Measurements from ENCODE around the gene CREB5. TPM values are rescaled to one million over a fixed set of nuclear protein-coding genes. Genes with fewer than 3 reads are reported as not detected.
A peak's percentile ranks its signal among the peaks of the same experiment; 100 is the strongest.

CREB5 gene
- total and polyA plus RNA-seq, 2 of the 8 experiments (the other 6 are each of a cell fraction or from before 2014, with no cell fraction given) = 2.4 to 2.7 TPM

- Histone ChIP-seq H3K27ac (ENCODE audit: low read depth, low read length) (no peak overlapping the region), H3K4me2 (ENCODE audit: insufficient read depth in 1 of 2, low read depth in 2 of 2, low read length in 2 of 2) (no peak overlapping the region), H2BK5ac (ENCODE audit: low read depth, low read length) (no peak overlapping the region), H2AK5ac (ENCODE audit: low read depth, low read length) (no peak overlapping the region), H3K4ac (replicated peaks; ENCODE audit: insufficient read length, low read depth, low read length) (no peak overlapping the region), H3K79me2 (ENCODE audit: control insufficient read depth in 1 of 2, insufficient read depth in 2 of 2, low read length in 2 of 2) (no peaks in the 10 kb centered on the region), H3K4me3 (ENCODE audit: extremely low read depth in 1 of 4, insufficient read depth in 2 of 4, low read depth in 3 of 4, low read length in 4 of 4) (no peak overlapping the region), H2BK120ac (replicated peaks; ENCODE audit: low read depth, low read length) (no peak overlapping the region), H4K5ac (ENCODE audit: insufficient read length, low read depth, low read length) (no peak overlapping the region), H2BK20ac (ENCODE audit: low read length) (no peak overlapping the region), H2BK15ac (ENCODE audit: low read length) (no peak overlapping the region), H3K9ac (replicated peaks in 1 of 4; ENCODE audit: extremely low read depth in 1 of 4, low read depth in 3 of 4, low read length in 3 of 4) (no peak overlapping the region), H3K18ac (ENCODE audit: extremely low read depth, low read length) (no peak overlapping the region), H3K27me3 (replicated peaks in 1 of 4; ENCODE audit: control insufficient read depth in 3 of 4, extremely low read depth in 1 of 4, insufficient read depth in 3 of 4, low read length in 3 of 4) (no peaks in the 10 kb centered on the region), H3K79me1 (ENCODE audit: low read depth, low read length) (no peaks in the 10 kb centered on the region), H4K20me1 (replicated peaks in 1 of 2; ENCODE audit: control insufficient read depth in 1 of 2, insufficient read depth in 2 of 2, low read length in 2 of 2) (no peaks in the 10 kb centered on the region), H4K8ac (ENCODE audit: extremely low read depth, insufficient read depth, low read length) (no peak overlapping the region), H2BK12ac (ENCODE audit: low read depth, low read length) (no peak overlapping the region), H3K36me3 (ENCODE audit: control insufficient read depth in 2 of 4, insufficient read depth in 4 of 4, low read length in 3 of 4) (no peaks in the 10 kb centered on the region), H2AFZ (ENCODE audit: low read length) (no peak overlapping the region), H3K9me3 (ENCODE audit: insufficient read depth in 2 of 2, low read depth in 1 of 2, low read length in 1 of 2) (no peaks in the 10 kb centered on the region), H3K14ac (ENCODE audit: insufficient read length) (no peak overlapping the region), H3K4me1 (replicated peaks in 1 of 4; ENCODE audit: control insufficient read depth in 3 of 4, insufficient read depth in 4 of 4, low read length in 3 of 4) (no peaks in the 10 kb centered on the region), H3K23me2 (ENCODE audit: low read depth, low read length) (no peaks in the 10 kb centered on the region), H3K23ac (ENCODE audit: insufficient read length) (no peak overlapping the region), H3K56ac (replicated peaks; ENCODE audit: insufficient read length, low read depth, low read length) (no peak overlapping the region), H4K91ac (replicated peaks; ENCODE audit: insufficient read length, low read length) (no peak overlapping the region)
- DNase-seq (ENCODE audit: low read depth in 1 of 2, low spot score in 2 of 2) (peak in 1 of 2 experiments; percentile 17), FAIRE-seq (no peak)
- ChIA-PET CTCF (ENCODE audit: partially characterized antibody) (interaction anchor here (1.0 kb wide), 1 partner anchor 17 kb away, joined by 3 read pairs; no protein-coding TSS in a partner anchor), POLR2A (ENCODE audit: partially characterized antibody) (interaction anchor here (0.6 kb wide), 1 partner anchor 15 kb away, joined by 3 read pairs; no protein-coding TSS in a partner anchor)
- 88% methylated on average over 4 of the region's 4 CpGs; no CpG with 5 or more reads in 1 of the 2 experiments for WGBS, 2 experiments (ENCODE audit: extremely low coverage in 1 of 2, insufficient coverage in 1 of 2, insufficient read length in 1 of 2, insufficient replicate concordance in 2 of 2, low coverage in 1 of 2, low lambda C conversion rate in 2 of 2, missing lambda C conversion rate in 1 of 2)
- TF ChIP-seq SP1 (IDR thresholded peaks at IDR 0.05; ENCODE audit: low read depth, low read length) (no peak), CEBPB (IDR thresholded peaks at IDR 0.05; ENCODE audit: low read depth, low read length) (no peak), PHF8 (conservative IDR thresholded peaks at IDR 0.05; ENCODE audit: low read depth, low read length) (no peak), GABPA (IDR thresholded peaks at IDR 0.05; ENCODE audit: borderline replicate concordance, insufficient read depth, low read length) (no peak), CBX8 (IDR thresholded peaks at IDR 0.05; ENCODE audit: borderline replicate concordance, low read depth, low read length) (no peak), KDM5A (IDR thresholded peaks at IDR 0.05; ENCODE audit: low read length) (no peak), RAD21 (IDR thresholded peaks at IDR 0.05 in 1 of 2, conservative IDR thresholded peaks at IDR 0.05 in 1 of 2; ENCODE audit: low read depth in 2 of 2, low read length in 2 of 2) (no peak), USF2 (IDR thresholded peaks at IDR 0.05; ENCODE audit: low read length) (no peak), E2F6 (IDR thresholded peaks at IDR 0.05) (no peak), BACH1 (IDR thresholded peaks at IDR 0.05; ENCODE audit: low read length) (no peak), NRF1 (IDR thresholded peaks at IDR 0.05; ENCODE audit: low read depth, low read length) (no peak), MAX (IDR thresholded peaks at IDR 0.05) (no peak)
These were observed 36.4 kb downstream of the CREB5 start for GRCh38 chr7:28448708-28449107.
